Neural crest cell (in vitro differentiated cells): ENCODE results near the gene CACNA1H. TPM values are rescaled to one million over a fixed set of nuclear protein-coding genes. Genes with fewer than 3 reads are reported as not detected.

Source experiments
- DNase-seq: peaks from one replicate; pipeline ENCODE4 v3.0.0; 2021; ENCODE audit warnings: low read depth, mixed read lengths, low spot score
- H3K27ac Mint-ChIP-seq: one replicate; pipeline ENCODE4 v1.8.0; 2021; ENCODE audit warnings: mild to moderate bottlenecking, mixed read lengths; ENCODE audit not compliant: unreplicated experiment
- H3K27me3 Mint-ChIP-seq: 2 replicates; pipeline ENCODE4 v1.8.0; 2021; ENCODE audit warnings: low read depth, mild to moderate bottlenecking, mixed read lengths
- H3K36me3 Mint-ChIP-seq: 2 replicates; pipeline ENCODE4 v1.8.0; 2021; ENCODE audit warnings: low read depth, mild to moderate bottlenecking, mixed read lengths
- H3K4me1 Mint-ChIP-seq: 2 replicates; pipeline ENCODE4 v1.8.0; 2021; ENCODE audit warnings: mixed read lengths
- H3K4me3 Mint-ChIP-seq: one replicate; pipeline ENCODE4 v1.8.0; 2021; ENCODE audit warnings: mild to moderate bottlenecking, mixed read lengths
- H3K9me3 Mint-ChIP-seq: 2 replicates; pipeline ENCODE4 v1.8.0; 2021; ENCODE audit warnings: mixed read lengths
- total RNA-seq: library from RNA; stranded (reverse); gene quantifications from 2 replicates; pipeline ENCODE4 v1.2.1, GENCODE V29; 2021
- TF ChIP-seq, protein P1 (sequence below): fragments of 200-600 bp; sonication (generic); conservative IDR thresholded peaks from 2 replicates; pipeline ENCODE4 v1.5.0; 2021; ENCODE audit warnings: antibody characterized with exemption, mild to moderate bottlenecking

CACNA1H gene
- total RNA-seq, 1 donor from 2014 or later = 10.7 TPM

- no peak overlapping the region for H3K4me3 Mint-ChIP-seq
- no peak overlapping the region for H3K27ac Mint-ChIP-seq
- peaks cover 3% of the 10 kb centered on the region for H3K9me3 Mint-ChIP-seq
- H3K27me3 Mint-ChIP-seq = peaks cover 14% of the 10 kb centered on the region
- no peak for DNase-seq
- no peaks in the 10 kb centered on the region for H3K36me3 Mint-ChIP-seq
- TF ChIP-seq, protein P1, sequence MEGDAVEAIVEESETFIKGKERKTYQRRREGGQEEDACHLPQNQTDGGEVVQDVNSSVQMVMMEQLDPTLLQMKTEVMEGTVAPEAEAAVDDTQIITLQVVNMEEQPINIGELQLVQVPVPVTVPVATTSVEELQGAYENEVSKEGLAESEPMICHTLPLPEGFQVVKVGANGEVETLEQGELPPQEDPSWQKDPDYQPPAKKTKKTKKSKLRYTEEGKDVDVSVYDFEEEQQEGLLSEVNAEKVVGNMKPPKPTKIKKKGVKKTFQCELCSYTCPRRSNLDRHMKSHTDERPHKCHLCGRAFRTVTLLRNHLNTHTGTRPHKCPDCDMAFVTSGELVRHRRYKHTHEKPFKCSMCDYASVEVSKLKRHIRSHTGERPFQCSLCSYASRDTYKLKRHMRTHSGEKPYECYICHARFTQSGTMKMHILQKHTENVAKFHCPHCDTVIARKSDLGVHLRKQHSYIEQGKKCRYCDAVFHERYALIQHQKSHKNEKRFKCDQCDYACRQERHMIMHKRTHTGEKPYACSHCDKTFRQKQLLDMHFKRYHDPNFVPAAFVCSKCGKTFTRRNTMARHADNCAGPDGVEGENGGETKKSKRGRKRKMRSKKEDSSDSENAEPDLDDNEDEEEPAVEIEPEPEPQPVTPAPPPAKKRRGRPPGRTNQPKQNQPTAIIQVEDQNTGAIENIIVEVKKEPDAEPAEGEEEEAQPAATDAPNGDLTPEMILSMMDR = no peak
- H3K4me1 Mint-ChIP-seq = no peaks in the 10 kb centered on the region
Observed at GRCh38 chr16:1260101-1260680, 107.3 kb downstream of the CACNA1H start.

DNA sequence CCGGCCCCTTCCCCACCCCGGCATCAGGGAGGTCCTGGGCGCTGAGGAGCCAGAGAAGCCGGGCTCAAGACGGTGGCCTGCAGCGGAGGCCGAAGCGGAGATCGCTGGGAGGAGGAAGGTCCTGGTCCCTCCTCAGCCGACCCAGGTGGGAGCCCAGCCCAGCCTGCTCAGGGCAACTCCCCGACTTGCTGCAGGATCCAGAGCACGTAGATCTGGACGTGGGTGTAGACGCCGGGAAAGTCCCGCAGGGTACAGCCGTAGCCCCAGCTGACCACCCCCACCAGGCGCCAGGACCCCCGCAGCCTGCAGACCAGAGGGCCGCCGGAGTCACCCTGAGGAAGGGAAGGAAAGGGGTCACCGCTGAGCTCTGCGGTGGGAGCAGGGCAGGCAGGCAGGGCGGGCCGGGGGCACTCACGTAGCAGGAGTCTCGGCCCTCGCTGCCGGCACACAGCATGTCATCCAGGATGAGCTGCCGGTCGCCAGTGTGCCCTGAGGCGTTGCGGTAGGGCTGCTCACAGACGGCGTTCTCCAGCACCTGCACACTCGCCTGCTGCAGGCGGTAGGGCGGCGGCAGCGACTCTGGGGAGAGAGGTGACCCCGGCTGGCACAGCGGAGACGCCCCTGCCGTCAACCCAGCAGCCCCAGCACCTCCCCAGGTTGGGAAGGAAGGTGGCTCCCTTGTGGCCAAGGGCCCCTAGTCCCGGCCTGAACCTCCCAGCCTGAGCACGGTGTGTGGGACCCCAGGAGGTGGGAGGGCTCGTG lies 108.4 kb downstream of the CACNA1H start:
- H3K27ac Mint-ChIP-seq = no peak overlapping the region
- H3K36me3 Mint-ChIP-seq = no peaks in the 10 kb centered on the region
- peaks cover 3% of the 10 kb centered on the region for H3K9me3 Mint-ChIP-seq
- H3K4me1 Mint-ChIP-seq = no peaks in the 10 kb centered on the region
- no peak for DNase-seq
- TF ChIP-seq, protein P1 = no peak
- H3K27me3 Mint-ChIP-seq = peaks cover 14% of the 10 kb centered on the region
- H3K4me3 Mint-ChIP-seq = no peak overlapping the region

DNA sequence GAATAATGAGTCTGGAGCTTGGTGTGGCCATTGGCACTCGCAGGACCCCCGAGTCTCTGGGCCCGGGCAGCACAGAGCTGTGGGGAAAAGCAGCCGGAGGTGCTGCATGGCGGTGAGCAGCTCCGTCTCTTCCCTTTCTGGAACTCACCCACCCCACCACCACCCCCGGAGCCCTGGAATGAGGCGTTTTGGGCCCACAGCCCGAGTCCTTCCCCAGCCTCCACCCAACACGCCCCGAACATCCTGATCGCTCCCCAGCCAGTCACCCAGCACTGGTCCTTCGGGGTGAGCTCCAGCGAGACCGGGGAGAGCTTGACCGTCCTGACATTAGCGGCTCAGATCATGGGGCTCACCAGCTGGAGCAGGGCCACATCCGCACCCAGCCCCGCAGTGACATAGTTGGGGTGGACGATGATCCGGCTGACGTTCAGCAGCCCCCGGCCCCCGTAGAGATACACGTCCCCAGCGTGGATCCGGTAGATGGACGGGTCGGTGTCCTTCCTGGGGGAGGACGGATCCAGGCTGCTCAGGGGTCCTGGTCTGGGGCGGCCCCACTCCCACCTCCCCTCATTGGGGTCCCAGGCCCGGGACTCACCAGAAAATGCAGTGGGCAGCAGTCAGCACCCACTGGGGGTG lies 109.4 kb downstream of the CACNA1H start:
- Mint-ChIP-seq H3K4me3 (no peak overlapping the region), H3K9me3 (peaks cover 3% of the 10 kb centered on the region), H3K27ac (no peak overlapping the region), H3K36me3 (no peaks in the 10 kb centered on the region), H3K4me1 (no peaks in the 10 kb centered on the region), H3K27me3 (peaks cover 14% of the 10 kb centered on the region)
- DNase-seq = no peak
- TF ChIP-seq, protein P1 = no peak

- TF ChIP-seq, protein P1 = no peak
Observed at GRCh38 chr16:1262846-1263221, 109.9 kb downstream of the CACNA1H start.

GRCh38 chr16:1263591-1264344 lies 110.9 kb downstream of the CACNA1H start:
- Mint-ChIP-seq H3K36me3 (no peaks in the 10 kb centered on the region), H3K27me3 (peaks cover 14% of the 10 kb centered on the region), H3K4me1 (no peaks in the 10 kb centered on the region), H3K9me3 (peaks cover 3% of the 10 kb centered on the region), H3K4me3 (no peak overlapping the region), H3K27ac (no peak overlapping the region)
- TF ChIP-seq, protein P1 = no peak
- DNase-seq = no peak

More at GRCh38 chr16:1262846-1263221, 109.9 kb downstream of the CACNA1H start:
- H3K27me3 Mint-ChIP-seq = peaks cover 14% of the 10 kb centered on the region
- H3K9me3 Mint-ChIP-seq = peaks cover 3% of the 10 kb centered on the region
- no peak overlapping the region for H3K4me3 Mint-ChIP-seq
- no peaks in the 10 kb centered on the region for H3K36me3 Mint-ChIP-seq
- H3K4me1 Mint-ChIP-seq = no peaks in the 10 kb centered on the region
- H3K27ac Mint-ChIP-seq = no peak overlapping the region
- DNase-seq = no peak
